GM12872 (cell line): ENCODE measurements around the gene UBR7.

Experiments
- TF ChIP-seq, protein P1 (sequence below): IDR thresholded peaks from 3 replicates; pipeline ENCODE4 v1.5.1; 2011; ENCODE audit warnings: low read depth, mild to moderate bottlenecking, low read length, moderate library complexity; ENCODE audit not compliant: insufficient read depth

Gene UBR7

DNA sequence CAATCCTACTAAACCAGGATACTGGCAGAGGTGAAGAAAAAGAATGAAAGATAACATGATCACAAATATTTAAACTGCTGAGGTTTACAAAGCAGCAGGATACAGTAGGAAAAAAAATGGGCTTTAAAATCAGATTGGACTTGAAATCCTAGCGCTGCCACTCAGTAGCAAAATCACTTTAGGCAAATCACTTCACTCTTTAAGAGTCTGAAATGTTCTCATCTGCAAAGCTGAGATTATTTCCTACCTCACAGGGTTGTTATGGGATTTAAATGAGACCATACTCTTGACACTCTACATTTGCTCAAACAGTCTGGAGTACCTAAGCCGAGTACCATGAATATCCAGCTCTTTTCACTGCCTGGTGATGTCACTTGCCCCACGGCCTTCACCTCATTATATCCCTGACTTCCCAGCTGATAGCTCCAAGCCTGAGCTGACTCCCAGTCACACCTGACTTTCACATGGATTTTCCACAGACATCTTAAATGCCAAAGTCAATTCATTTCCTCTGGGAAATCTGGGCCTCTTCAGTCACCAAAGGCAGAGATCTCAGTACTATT, 60.2 kb downstream of the UBR7 start:
- TF ChIP-seq, protein P1, sequence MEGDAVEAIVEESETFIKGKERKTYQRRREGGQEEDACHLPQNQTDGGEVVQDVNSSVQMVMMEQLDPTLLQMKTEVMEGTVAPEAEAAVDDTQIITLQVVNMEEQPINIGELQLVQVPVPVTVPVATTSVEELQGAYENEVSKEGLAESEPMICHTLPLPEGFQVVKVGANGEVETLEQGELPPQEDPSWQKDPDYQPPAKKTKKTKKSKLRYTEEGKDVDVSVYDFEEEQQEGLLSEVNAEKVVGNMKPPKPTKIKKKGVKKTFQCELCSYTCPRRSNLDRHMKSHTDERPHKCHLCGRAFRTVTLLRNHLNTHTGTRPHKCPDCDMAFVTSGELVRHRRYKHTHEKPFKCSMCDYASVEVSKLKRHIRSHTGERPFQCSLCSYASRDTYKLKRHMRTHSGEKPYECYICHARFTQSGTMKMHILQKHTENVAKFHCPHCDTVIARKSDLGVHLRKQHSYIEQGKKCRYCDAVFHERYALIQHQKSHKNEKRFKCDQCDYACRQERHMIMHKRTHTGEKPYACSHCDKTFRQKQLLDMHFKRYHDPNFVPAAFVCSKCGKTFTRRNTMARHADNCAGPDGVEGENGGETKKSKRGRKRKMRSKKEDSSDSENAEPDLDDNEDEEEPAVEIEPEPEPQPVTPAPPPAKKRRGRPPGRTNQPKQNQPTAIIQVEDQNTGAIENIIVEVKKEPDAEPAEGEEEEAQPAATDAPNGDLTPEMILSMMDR: no peak

DNA sequence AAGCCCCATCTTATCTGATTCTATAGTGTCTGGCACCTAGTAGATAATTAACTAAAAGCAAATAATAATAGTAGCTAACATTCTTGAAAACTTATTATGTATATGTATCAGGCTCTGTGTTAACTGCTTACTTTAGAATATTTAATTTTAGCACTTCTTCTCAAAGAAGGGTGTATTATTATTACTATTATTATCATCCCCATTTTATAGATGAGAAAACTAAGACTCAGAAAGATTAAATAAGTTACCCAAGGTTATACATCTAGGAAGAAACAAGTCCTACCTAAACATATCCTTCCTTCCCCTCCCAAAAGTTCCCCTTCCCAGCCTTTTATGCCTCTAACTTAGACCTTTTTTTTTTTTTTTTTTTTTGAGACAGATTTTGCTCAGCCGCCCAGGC, 61.4 kb downstream of the UBR7 start:
- TF ChIP-seq, protein P1: no peak

DNA sequence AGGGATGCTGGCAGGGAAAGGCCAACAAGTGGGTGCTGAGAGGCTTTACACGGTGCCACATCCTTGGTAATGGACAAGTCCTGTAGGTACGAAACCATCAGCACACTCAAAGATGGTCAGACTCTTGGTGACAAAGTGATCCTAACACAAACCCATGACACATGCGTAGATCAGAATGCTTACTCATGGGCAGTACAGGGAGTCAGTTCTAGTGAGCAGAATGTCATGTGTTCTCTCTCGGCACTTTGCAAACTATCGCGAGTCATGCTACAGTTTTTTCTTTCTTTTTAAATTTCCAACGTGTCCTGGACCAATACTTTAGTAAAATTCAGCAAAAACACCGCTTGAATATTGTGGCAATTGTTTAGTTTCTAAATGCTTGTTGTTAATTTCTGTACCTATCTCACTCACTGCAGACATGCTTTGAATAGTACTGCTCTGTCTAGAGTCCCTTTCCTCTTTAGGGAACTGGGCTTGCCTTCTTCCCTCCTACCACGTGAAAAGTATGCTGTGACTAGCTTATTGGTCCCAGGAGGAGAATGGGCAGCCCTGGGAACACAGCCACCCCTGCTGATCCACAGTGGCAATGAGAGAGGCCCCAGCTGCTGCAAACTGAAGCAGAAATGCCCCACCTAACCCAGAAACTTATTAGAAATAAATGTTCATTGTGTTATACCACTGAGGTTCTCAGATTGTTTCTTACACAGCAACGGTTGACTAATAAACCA, 62.4 kb downstream of the UBR7 start:
- TF ChIP-seq, protein P1: no peak

DNA sequence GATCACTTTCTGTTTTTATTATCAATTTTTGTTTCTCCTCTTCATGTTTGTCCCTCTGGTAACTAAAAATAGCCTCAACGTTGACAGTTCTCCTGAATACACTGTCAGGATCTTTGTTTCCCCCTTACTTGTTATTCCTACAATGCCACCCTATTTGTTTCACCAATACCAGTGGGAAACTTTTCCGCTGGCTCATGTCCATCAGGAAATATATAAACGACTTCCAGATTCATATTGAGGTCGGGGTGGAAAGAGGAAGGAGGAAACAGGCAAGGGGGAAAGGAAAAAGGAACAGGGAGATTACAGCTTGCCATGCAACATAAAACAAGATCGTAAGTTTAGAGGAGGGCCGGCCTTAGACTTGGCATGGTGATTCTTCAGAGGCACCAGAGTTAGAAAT, 64.1 kb downstream of the UBR7 start:
- TF ChIP-seq, protein P1: no peak

DNA sequence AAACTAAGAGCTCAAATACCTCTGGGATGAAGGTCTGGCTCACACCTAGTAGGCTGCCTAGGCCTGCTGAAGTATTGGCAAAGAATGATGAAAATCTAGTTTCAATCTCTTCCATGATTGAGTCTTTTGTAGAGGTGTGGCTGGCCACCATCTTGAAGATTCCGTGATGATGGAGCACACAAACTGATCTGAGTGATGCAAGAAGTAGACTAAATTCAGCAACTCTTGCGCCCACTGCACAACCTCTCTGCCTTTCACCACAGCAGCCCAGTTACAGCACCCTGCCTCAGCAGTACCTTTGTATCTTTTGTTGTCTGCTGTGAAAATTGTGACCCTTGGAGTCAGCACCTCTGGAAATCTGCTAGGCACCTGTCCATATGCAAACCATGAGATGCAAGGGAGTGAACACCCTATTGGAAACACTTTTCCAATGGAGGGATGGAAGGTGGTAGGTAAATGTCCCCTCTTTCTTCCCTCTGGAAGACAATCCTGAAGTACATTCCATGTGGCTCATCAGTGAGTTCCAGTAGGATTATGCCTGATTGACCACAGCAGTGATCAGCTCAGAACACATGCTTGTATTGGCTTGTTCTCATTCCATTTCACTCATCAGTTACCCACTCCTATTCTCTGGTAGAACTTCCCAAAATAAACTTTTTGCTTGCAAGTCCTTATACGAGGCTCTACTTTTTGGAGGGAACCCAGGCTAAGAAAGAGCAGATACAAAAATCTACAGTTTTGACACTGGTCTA, 67.2 kb downstream of the UBR7 start:
- TF ChIP-seq, protein P1: no peak

DNA sequence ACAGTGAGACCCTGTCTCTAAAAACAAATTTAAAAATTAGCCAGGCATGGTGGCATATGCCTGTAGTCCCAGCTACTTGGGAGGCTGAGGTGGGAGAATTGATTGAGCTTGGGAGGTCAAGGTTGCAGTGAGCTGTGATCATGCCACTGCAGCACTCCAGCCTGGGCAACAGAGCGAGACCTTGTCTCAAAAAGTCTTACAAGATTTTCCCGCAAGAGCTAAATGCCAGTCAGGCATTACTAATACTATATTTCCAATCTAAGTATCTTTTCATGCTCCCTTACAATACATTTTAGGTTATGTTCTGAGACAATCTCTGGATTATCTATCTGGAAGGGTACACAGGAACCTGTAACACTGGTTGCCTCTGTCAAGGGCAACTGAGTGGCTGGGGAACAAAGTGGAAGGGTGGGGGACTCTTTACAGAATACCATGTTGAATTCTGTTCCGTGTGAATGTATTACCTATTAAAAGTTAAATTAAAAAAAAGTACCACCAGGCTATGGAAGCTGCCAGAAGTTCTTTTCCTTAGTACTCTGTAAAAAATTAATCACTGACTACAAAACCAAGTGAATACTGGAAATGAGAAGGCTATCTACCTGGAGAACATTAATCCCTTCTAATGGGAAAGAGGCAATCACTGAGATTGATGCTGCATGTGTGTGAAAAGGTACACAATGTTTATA, 69.1 kb downstream of the UBR7 start:
- TF ChIP-seq, protein P1: no peak
